GM12878 (cell line): ENCODE results near the gene COL16A1. TPM values are rescaled to one million over a fixed set of nuclear protein-coding genes. Genes with fewer than 3 reads are reported as not detected.

Experiments used
- CBFB ChIP-seq: IDR thresholded peaks from 2 replicates; pipeline ENCODE4 v1.6.1; 2016; ENCODE audit warnings: antibody characterized with exemption, low read depth
- CHD2 ChIP-seq: IDR thresholded peaks from 2 replicates; pipeline ENCODE4 v1.6.1; 2011; ENCODE audit warnings: low read depth, low read length, improper control_type of control experiment, borderline replicate concordance
- HDAC2 ChIP-seq: fragments of 200-600 bp; sonication (generic); IDR thresholded peaks from 2 replicates; pipeline ENCODE4 v1.6.1; 2017
- HDGF ChIP-seq: fragments of 450-650 bp; IDR thresholded peaks from 2 replicates; pipeline ENCODE4 v1.6.1; 2016; ENCODE audit warnings: antibody characterized with exemption
- IRF3 ChIP-seq: fragments of 450-650 bp; IDR thresholded peaks from 2 replicates; pipeline ENCODE4 v1.6.1; 2014; ENCODE audit warnings: mild to moderate bottlenecking
- KDM1A ChIP-seq: fragments of 200-600 bp; sonication (generic); IDR thresholded peaks from 2 replicates; pipeline ENCODE4 v1.6.1; 2016; ENCODE audit warnings: borderline replicate concordance
- MAX ChIP-seq: IDR thresholded peaks from 2 replicates; pipeline ENCODE4 v1.6.1; 2012; ENCODE audit warnings: low read depth, low read length, improper control_type of control experiment
- MYC ChIP-seq: IDR thresholded peaks from 2 replicates; pipeline ENCODE4 v1.6.1; 2011; ENCODE audit warnings: mild to moderate bottlenecking, low read length, moderate library complexity, inconsistent platforms; ENCODE audit not compliant: insufficient read depth, insufficient replicate concordance, insufficient read length, severe bottlenecking
- NFXL1 ChIP-seq: fragments of 450-650 bp; IDR thresholded peaks from 2 replicates; pipeline ENCODE4 v1.6.1; 2017; ENCODE audit warnings: antibody characterized with exemption, mild to moderate bottlenecking, borderline replicate concordance
- NR2C1 ChIP-seq: fragments of 450-650 bp; IDR thresholded peaks from 2 replicates; pipeline ENCODE4 v1.6.1; 2017; ENCODE audit warnings: antibody characterized with exemption, mild to moderate bottlenecking, moderate library complexity
- NR2C2 ChIP-seq: IDR thresholded peaks from 2 replicates; pipeline ENCODE4 v1.6.1; 2011; ENCODE audit warnings: borderline replicate concordance, low read depth; ENCODE audit not compliant: control insufficient read depth, insufficient read length
- PBX3 ChIP-seq: IDR thresholded peaks from 2 replicates; pipeline ENCODE4 v1.6.1; 2011; ENCODE audit warnings: mild to moderate bottlenecking, low read depth, low read length, moderate library complexity; ENCODE audit not compliant: insufficient replicate concordance
- POU2F2 ChIP-seq: IDR thresholded peaks from 3 replicates; pipeline ENCODE4 v1.6.1; 2011; ENCODE audit warnings: low read depth, mild to moderate bottlenecking, low read length, borderline replicate concordance
- RELA ChIP-seq: fragments of 450-650 bp; IDR thresholded peaks from 2 replicates; pipeline ENCODE4 v1.8.0; 2014; ENCODE audit warnings: borderline replicate concordance; ENCODE audit not compliant: partially characterized antibody
- REST ChIP-seq: IDR thresholded peaks from 2 replicates; pipeline ENCODE4 v1.6.1; 2012; ENCODE audit warnings: mild to moderate bottlenecking, low read depth, low read length
- SIX5 ChIP-seq: IDR thresholded peaks from 2 replicates; pipeline ENCODE4 v1.6.1; 2011; ENCODE audit warnings: mild to moderate bottlenecking, low read depth, low read length, moderate library complexity; ENCODE audit not compliant: severe bottlenecking
- SMAD1 ChIP-seq: fragments of 450-650 bp; IDR thresholded peaks from 2 replicates; pipeline ENCODE4 v1.6.1; 2018; ENCODE audit warnings: mild to moderate bottlenecking, low read depth; ENCODE audit not compliant: partially characterized antibody
- SREBF1 ChIP-seq: IDR thresholded peaks from 2 replicates; pipeline ENCODE4 v1.6.1; 2012; ENCODE audit warnings: mild to moderate bottlenecking, low read length
- SRF ChIP-seq, 2 experiments: IDR thresholded peaks; 2 replicates each; pipeline ENCODE4 v1.6.1; 2011; ENCODE audit warnings: low read depth in 2 of 2, low read length in 2 of 2, mild to moderate bottlenecking in 1 of 2, moderate library complexity in 1 of 2
- STAT3 ChIP-seq: IDR thresholded peaks from 2 replicates; pipeline ENCODE4 v1.6.1; 2011; ENCODE audit warnings: low read depth, low read length, improper control_type of control experiment
- TBL1XR1 ChIP-seq: IDR thresholded peaks from 2 replicates; pipeline ENCODE4 v1.6.1; 2012; ENCODE audit warnings: low read depth, low read length, improper control_type of control experiment
- TCF7 ChIP-seq: IDR thresholded peaks from 2 replicates; pipeline ENCODE4 v1.6.1; 2014; ENCODE audit warnings: antibody characterized with exemption, borderline replicate concordance
- ZNF24 ChIP-seq: fragments of 450-650 bp; IDR thresholded peaks from 2 replicates; pipeline ENCODE4 v1.6.1; 2017; ENCODE audit warnings: antibody characterized with exemption, mild to moderate bottlenecking
- ZNF622 ChIP-seq: fragments of 450-650 bp; IDR thresholded peaks from 2 replicates; pipeline ENCODE4 v1.6.1; 2017; ENCODE audit warnings: mild to moderate bottlenecking, inconsistent platforms
- ZZZ3 ChIP-seq: IDR thresholded peaks from 2 replicates; pipeline ENCODE4 v1.6.1; 2011; ENCODE audit warnings: low read depth; ENCODE audit not compliant: control insufficient read depth, insufficient read length
- polyA plus RNA-seq, 11 experiments: library from polyadenylated mRNA; depleted of rRNA in 4 of 11; unstranded in 6 of 11; stranded (reverse) in 5 of 11; fragments of >200 nt; fragmentation: Nextera tagmentation in 4 of 11; fragmentation: Illumina TruSeq in 1 of 11; extraction: Ambion mirVana in 4 of 11; extraction: Trizol in 1 of 11; gene quantifications; 1 replicate in 1 of 11; 2 replicates in 10 of 11; pipeline versions ENCODE4 v1.2.1 to v1.2.3, GENCODE V29; 2011 to 2016; ENCODE audit warnings: inconsistent platforms in 2 of 11, missing spikeins in 2 of 11, low read depth in 1 of 11
- total RNA-seq, 4 experiments: library from RNA; depleted of rRNA in 3 of 4; stranded (reverse); fragments of >200 nt in 3 of 4; fragmentation: Illumina TruSeq in 1 of 4; extraction: Trizol in 1 of 4; gene quantifications; 2 replicates each; pipeline versions ENCODE4 v1.2.1 to v1.2.3, GENCODE V29; 2013 to 2021

Gene COL16A1
- total and polyA plus RNA-seq, 10 of the 15 experiments (the other 5 are each of a cell fraction or from before 2014, with no cell fraction given): 0.02 to 3.7 (median 0.59) TPM

GRCh38 chr1:31707711-31708110 lies 3.9 kb upstream of the COL16A1 start (continued):
- TF ChIP-seq IRF3 (no peak), REST (no peak), PBX3 (no peak), KDM1A (no peak), POU2F2 (peak; percentile 47; the same call in 1 of the 3 replicates), ZNF622 (no peak), HDGF (0 out of 2 replicates have a peak, but pooled peaks have one; percentile 61), ZNF24 (no peak), MYC (no peak), SMAD1 (no peak), STAT3 (no peak), NFXL1 (no peak), SIX5 (no peak), RELA (no peak), HDAC2 (no peak), NR2C2 (no peak), ZZZ3 (no peak), MAX (no peak), TBL1XR1 (0 out of 2 replicates have a peak, but pooled peaks have one; percentile 39), CBFB (peak; percentile 47; the same call in 1 of the 2 replicates), SREBF1 (no peak), CHD2 (no peak), SRF (IDR thresholded peaks at IDR 0.05; ENCODE audit: low read depth in 2 of 2, low read length in 2 of 2) (no peak), TCF7 (no peak), NR2C1 (no peak)
